HepG2 (cell line): ENCODE data around the gene MAGI1. TPM values are rescaled to one million over a fixed set of nuclear protein-coding genes. Genes with fewer than 3 reads are reported as not detected.

Experiments used
- ADNP ChIP-seq: sonication (generic); formaldehyde crosslinking; IDR thresholded peaks from 2 replicates; pipeline ENCODE4 v1.4.0; 2020; ENCODE audit warnings: missing genetic modification reagents
- ARNTL ChIP-seq: sonication (generic); formaldehyde crosslinking; IDR thresholded peaks from 2 replicates; pipeline ENCODE4 v1.4.0; 2020; ENCODE audit warnings: mild to moderate bottlenecking, missing genetic modification reagents
- CC2D1A ChIP-seq: sonication (generic); formaldehyde crosslinking; IDR thresholded peaks from 2 replicates; pipeline ENCODE4 v1.8.1; 2023; ENCODE audit warnings: mild to moderate bottlenecking, missing genetic modification reagents
- DDIT3 ChIP-seq: sonication (generic); formaldehyde crosslinking; IDR thresholded peaks from 2 replicates; pipeline ENCODE4 v1.4.0; 2020; ENCODE audit warnings: mild to moderate bottlenecking, missing genetic modification reagents
- FOXK2 ChIP-seq: fragments of 450-650 bp; IDR thresholded peaks from 2 replicates; pipeline ENCODE4 v1.6.1; 2016
- HINFP ChIP-seq: sonication (generic); formaldehyde crosslinking; IDR thresholded peaks from 2 replicates; pipeline ENCODE4 v1.4.0; 2020; ENCODE audit warnings: low read depth, mild to moderate bottlenecking, missing genetic modification reagents
- HNF4G ChIP-seq, 2 experiments: sonication (generic) in 1 of 2; formaldehyde crosslinking in 1 of 2; IDR thresholded peaks; 2 replicates each; pipeline versions ENCODE4 v1.4.0 to v1.6.1; 2011 to 2020; ENCODE audit warnings: borderline replicate concordance in 2 of 2, low read depth in 2 of 2, mild to moderate bottlenecking in 2 of 2, low read length in 1 of 2, missing genetic modification reagents in 1 of 2, moderate library complexity in 1 of 2
- HNRNPH1 ChIP-seq: fragments of 200-400 bp; formaldehyde crosslinking; optimal IDR thresholded peaks from 2 replicates; pipeline ENCODE3; 2017; ENCODE audit warnings: mild to moderate bottlenecking, low read depth, low read length
- IKZF5 ChIP-seq: IDR thresholded peaks from 2 replicates; pipeline ENCODE4 v1.6.1; 2018; ENCODE audit warnings: missing genetic modification reagents, mild to moderate bottlenecking, missing compliant biosample characterization
- LBX2 ChIP-seq: sonication (generic); formaldehyde crosslinking; IDR thresholded peaks from 2 replicates; pipeline ENCODE4 v1.5.0; 2020; ENCODE audit warnings: missing genetic modification reagents, mild to moderate bottlenecking, borderline replicate concordance
- MIXL1 ChIP-seq: IDR thresholded peaks from 2 replicates; pipeline ENCODE4 v1.6.1; 2016
- RARG ChIP-seq: sonication (generic); formaldehyde crosslinking; IDR thresholded peaks from 2 replicates; pipeline ENCODE4 v1.4.0; 2020; ENCODE audit warnings: low read depth, mild to moderate bottlenecking, missing genetic modification reagents
- TIGD3 ChIP-seq: sonication (generic); formaldehyde crosslinking; IDR thresholded peaks from 2 replicates; pipeline ENCODE4 v1.5.1; 2020; ENCODE audit warnings: mild to moderate bottlenecking, missing genetic modification reagents, borderline replicate concordance
- ZGPAT ChIP-seq: IDR thresholded peaks from 2 replicates; pipeline ENCODE4 v1.6.1; 2016; ENCODE audit warnings: mild to moderate bottlenecking
- ZKSCAN5 ChIP-seq: sonication (generic); formaldehyde crosslinking; IDR thresholded peaks from 2 replicates; pipeline ENCODE4 v1.5.1; 2020; ENCODE audit warnings: mild to moderate bottlenecking, missing genetic modification reagents
- ZMYM4 ChIP-seq: sonication (generic); formaldehyde crosslinking; IDR thresholded peaks from 2 replicates; pipeline ENCODE4 v1.8.1; 2023; ENCODE audit warnings: mild to moderate bottlenecking, missing genetic modification reagents
- ZNF10 ChIP-seq: sonication (generic); formaldehyde crosslinking; IDR thresholded peaks from 2 replicates; pipeline ENCODE4 v1.4.0; 2020; ENCODE audit warnings: mild to moderate bottlenecking, low read depth, missing genetic modification reagents, borderline replicate concordance
- ZNF12 ChIP-seq: sonication (generic); formaldehyde crosslinking; IDR thresholded peaks from 2 replicates; pipeline ENCODE4 v1.5.0; 2020; ENCODE audit warnings: missing genetic modification reagents
- ZNF124 ChIP-seq: sonication (generic); formaldehyde crosslinking; IDR thresholded peaks from 2 replicates; pipeline ENCODE4 v1.4.0; 2020; ENCODE audit warnings: missing genetic modification reagents
- ZNF326 ChIP-seq: sonication (generic); formaldehyde crosslinking; IDR thresholded peaks from 2 replicates; pipeline ENCODE4 v1.4.0; 2020; ENCODE audit warnings: missing genetic modification reagents, borderline replicate concordance
- ZNF432 ChIP-seq: sonication (generic); formaldehyde crosslinking; IDR thresholded peaks from 2 replicates; pipeline ENCODE4 v1.5.0; 2020; ENCODE audit warnings: missing genetic modification reagents, mild to moderate bottlenecking, borderline replicate concordance
- ZNF510 ChIP-seq: sonication (generic); formaldehyde crosslinking; IDR thresholded peaks from 2 replicates; pipeline ENCODE4 v1.4.0; 2020; ENCODE audit warnings: low read depth, mild to moderate bottlenecking, missing genetic modification reagents
- ZNF557 ChIP-seq: sonication (generic); formaldehyde crosslinking; IDR thresholded peaks from 2 replicates; pipeline ENCODE4 v1.4.0; 2020; ENCODE audit warnings: missing genetic modification reagents
- ZNF652 ChIP-seq: IDR thresholded peaks from 2 replicates; pipeline ENCODE4 v1.6.1; 2016; ENCODE audit warnings: low read depth, borderline replicate concordance
- polyA plus RNA-seq, 8 experiments: library from polyadenylated mRNA; depleted of rRNA in 3 of 8; stranded (reverse) in 7 of 8; unstranded in 1 of 8; fragments of >200 nt; fragmentation: Illumina TruSeq in 4 of 8; extraction: Trizol in 4 of 8; gene quantifications; 2 replicates each; pipeline versions ENCODE4 v1.2.1 to v1.2.3, GENCODE V29; 2011 to 2016; ENCODE audit warnings: low read depth in 4 of 8, missing spikeins in 1 of 8, mixed read lengths in 1 of 8; ENCODE audit not compliant: insufficient read depth in 1 of 8
- total RNA-seq, 5 experiments: library from RNA; depleted of rRNA; stranded (reverse); fragments of >200 nt; fragmentation: Illumina TruSeq; extraction: Trizol; gene quantifications; 2 replicates each; pipeline ENCODE4 v1.2.3, GENCODE V29; 2016; ENCODE audit warnings: low read depth in 1 of 5

The MAGI1 gene
- total and polyA plus RNA-seq, 2 of the 13 experiments (the other 11 are each of a cell fraction or from before 2014, with no cell fraction given) = 22.2 to 26.0 TPM

GRCh38 chr3:65953881-65954733 lies 84.6 kb downstream of the MAGI1 start (continued):
- TF ChIP-seq ZNF10 (CRISPR knock-in tag) (no peak), CC2D1A (CRISPR knock-in tag) (no peak), TIGD3 (CRISPR knock-in tag) (no peak), HNRNPH1 (no peak), HNF4G (IDR thresholded peaks at IDR 0.05; ENCODE audit: borderline replicate concordance, low read depth, low read length) (no peak), HNF4G (CRISPR knock-in tag; IDR thresholded peaks at IDR 0.05; ENCODE audit: borderline replicate concordance, low read depth) (no peak), ADNP (CRISPR knock-in tag) (no peak), LBX2 (CRISPR knock-in tag) (no peak), HINFP (CRISPR knock-in tag) (no peak), ZNF510 (CRISPR knock-in tag) (no peak), ZKSCAN5 (no peak), ZGPAT (CRISPR knock-in tag) (0 out of 2 replicates have a peak, but pooled peaks have one; percentile 24), ZNF557 (no peak), DDIT3 (CRISPR knock-in tag) (no peak), IKZF5 (CRISPR knock-in tag) (peak; percentile 100), MIXL1 (CRISPR knock-in tag) (peak; percentile 20; the same call in 1 of the 2 replicates), ZMYM4 (CRISPR knock-in tag) (peak; percentile 52; the same call in 1 of the 2 replicates), ZNF124 (CRISPR knock-in tag) (peak; percentile 32; the same call in 1 of the 2 replicates), ARNTL (CRISPR knock-in tag) (no peak), RARG (CRISPR knock-in tag) (no peak), ZNF652 (CRISPR knock-in tag) (no peak), FOXK2 (no peak), ZNF326 (CRISPR knock-in tag) (no peak), ZNF432 (no peak), ZNF12 (CRISPR knock-in tag) (no peak)
